GM12878 (cell line): Measurements from ENCODE around the gene TCF7L1. TPM values are rescaled to one million over a fixed set of nuclear protein-coding genes. Genes with fewer than 3 reads are reported as not detected.

Source experiments
- CBX3 ChIP-seq: fragments of 200-600 bp; sonication (generic); IDR thresholded peaks from 2 replicates; pipeline ENCODE4 v1.6.1; 2016; ENCODE audit warnings: low read depth, borderline replicate concordance
- CTCF ChIP-seq, 3 experiments: IDR thresholded peaks in 2 of 3; conservative IDR thresholded peaks in 1 of 3; 2 replicates each; pipeline ENCODE4 v1.5.1; 2011; ENCODE audit warnings: low read depth in 3 of 3, low read length in 3 of 3, mild to moderate bottlenecking in 3 of 3, control low read depth in 2 of 3, moderate library complexity in 2 of 3, inconsistent platforms in 1 of 3, mixed read lengths in 1 of 3; ENCODE audit not compliant: control insufficient read depth in 2 of 3, insufficient read depth in 1 of 3; ENCODE audit errors: extremely low read depth in 1 of 3
- FOXM1 ChIP-seq: IDR thresholded peaks from 2 replicates; pipeline ENCODE4 v1.6.1; 2012; ENCODE audit warnings: low read depth, mild to moderate bottlenecking, inconsistent platforms, low read length, moderate library complexity
- MAX ChIP-seq: IDR thresholded peaks from 2 replicates; pipeline ENCODE4 v1.6.1; 2012; ENCODE audit warnings: low read depth, low read length, improper control_type of control experiment
- MEF2A ChIP-seq: IDR thresholded peaks from 2 replicates; pipeline ENCODE4 v1.6.1; 2011; ENCODE audit warnings: low read depth, mild to moderate bottlenecking, low read length, moderate library complexity; ENCODE audit not compliant: insufficient read depth
- MTA3 ChIP-seq: IDR thresholded peaks from 2 replicates; pipeline ENCODE4 v1.6.1; 2012; ENCODE audit warnings: low read length, inconsistent platforms, borderline replicate concordance
- NRF1 ChIP-seq: conservative IDR thresholded peaks from 2 replicates; pipeline ENCODE4 v1.6.1; 2011; ENCODE audit warnings: mild to moderate bottlenecking, low read depth, low read length, improper control_type of control experiment
- PAX5 ChIP-seq: IDR thresholded peaks from 2 replicates; pipeline ENCODE4 v1.6.1; 2011; ENCODE audit warnings: low read depth, low read length, borderline replicate concordance
- RAD21 ChIP-seq: IDR thresholded peaks from 2 replicates; pipeline ENCODE4 v1.6.1; 2011; ENCODE audit warnings: mild to moderate bottlenecking, low read depth, low read length, moderate library complexity; ENCODE audit not compliant: insufficient read depth
- SREBF2 ChIP-seq: IDR thresholded peaks from 2 replicates; pipeline ENCODE4 v1.6.1; 2012; ENCODE audit warnings: mild to moderate bottlenecking, low read length
- ZNF207 ChIP-seq: fragments of 450-650 bp; IDR thresholded peaks from 2 replicates; pipeline ENCODE4 v1.6.1; 2014; ENCODE audit warnings: antibody characterized with exemption, mild to moderate bottlenecking, borderline replicate concordance
- ZNF592 ChIP-seq: fragments of 450-650 bp; IDR thresholded peaks from 2 replicates; pipeline ENCODE4 v1.6.1; 2017; ENCODE audit warnings: mild to moderate bottlenecking, moderate library complexity
- polyA plus RNA-seq, 11 experiments: library from polyadenylated mRNA; depleted of rRNA in 4 of 11; unstranded in 6 of 11; stranded (reverse) in 5 of 11; fragments of >200 nt; fragmentation: Nextera tagmentation in 4 of 11; fragmentation: Illumina TruSeq in 1 of 11; extraction: Ambion mirVana in 4 of 11; extraction: Trizol in 1 of 11; gene quantifications; 1 replicate in 1 of 11; 2 replicates in 10 of 11; pipeline versions ENCODE4 v1.2.1 to v1.2.3, GENCODE V29; 2011 to 2016; ENCODE audit warnings: inconsistent platforms in 2 of 11, missing spikeins in 2 of 11, low read depth in 1 of 11
- total RNA-seq, 4 experiments: library from RNA; depleted of rRNA in 3 of 4; stranded (reverse); fragments of >200 nt in 3 of 4; fragmentation: Illumina TruSeq in 1 of 4; extraction: Trizol in 1 of 4; gene quantifications; 2 replicates each; pipeline versions ENCODE4 v1.2.1 to v1.2.3, GENCODE V29; 2013 to 2021

The TCF7L1 gene
- total and polyA plus RNA-seq, 10 of the 15 experiments (the other 5 are each of a cell fraction or from before 2014, with no cell fraction given) = 0.03 to 0.11 (median 0.10) TPM; not detected in 7

GRCh38 chr2:85310330-85310729 is 177.1 kb downstream of the TCF7L1 start (continued):
- TF ChIP-seq ZNF592 (no peak), RAD21 (no peak), SREBF2 (no peak), MEF2A (no peak), CTCF (IDR thresholded peaks at IDR 0.05 in 2 of 3, conservative IDR thresholded peaks at IDR 0.05 in 1 of 3; ENCODE audit: control insufficient read depth in 2 of 3, extremely low read depth in 1 of 3, insufficient read depth in 1 of 3, low read depth in 3 of 3, low read length in 3 of 3) (no peak), FOXM1 (no peak), MAX (no peak), PAX5 (no peak), CBX3 (no peak), ZNF207 (no peak), NRF1 (no peak), MTA3 (no peak)
